SK-N-SH (cell line): ENCODE measurements around the gene BMP8A. TPM values are rescaled to one million over a fixed set of nuclear protein-coding genes. Genes with fewer than 3 reads are reported as not detected.

Experiments used
- CTCF ChIA-PET: fragments of 300-600, 350-600 bp; formaldehyde crosslinking; extraction: SDS; loops from one replicate; lab custom pipeline; 2021; lab: Yijun Ruan, JAX
- POLR2A ChIA-PET: fragments of 350-600 bp; sonication (Branson Sonifier 250); formaldehyde crosslinking; extraction: SDS; loops from one replicate; lab custom pipeline; 2020; ENCODE audit warnings: antibody characterized with exemption, inconsistent platforms; lab: Yijun Ruan, JAX
- DNase-seq: peaks from one replicate; pipeline ENCODE4 v3.0.0; 2012
- H2AFZ ChIP-seq: fragments of 200-600 bp; sonication (generic); 2 replicates; pipeline ENCODE4 v1.8.1; 2016; ENCODE audit warnings: antibody characterized with exemption, mild to moderate bottlenecking, low read depth
- H3F3A ChIP-seq: fragments of 200-600 bp; sonication (generic); replicated peaks from 2 replicates; pipeline ENCODE3; 2016; ENCODE audit warnings: antibody characterized with exemption, mild to moderate bottlenecking; ENCODE audit not compliant: insufficient read depth
- H3K27ac ChIP-seq, 2 experiments: fragments of 200-500 bp in 1 of 2; fragments of 200-600 bp in 1 of 2; sonication (Bioruptor generic) in 1 of 2; sonication (generic), shearing (Covaris generic) in 1 of 2; 2 replicates each; pipeline versions ENCODE4 v1.5.1 to v1.6.1; 2014 to 2016; ENCODE audit warnings: low read depth in 2 of 2, inconsistent platforms in 1 of 2, low read length in 1 of 2, mild to moderate bottlenecking in 1 of 2, mixed read lengths in 1 of 2
- H3K27me3 ChIP-seq: fragments of 200-600 bp; sonication (generic), shearing (Covaris generic); 2 replicates; pipeline ENCODE4 v1.6.1; 2016; ENCODE audit warnings: mixed run types; ENCODE audit not compliant: insufficient read depth
- H3K36me3 ChIP-seq, 2 experiments: fragments of 200-500 bp in 1 of 2; fragments of 200-600 bp in 1 of 2; sonication (Bioruptor generic) in 1 of 2; sonication (generic) in 1 of 2; replicated peaks in 1 of 2; 2 replicates each; pipeline versions ENCODE3 to v1.5.1; 2014 to 2016; ENCODE audit warnings: low read length in 1 of 2, mild to moderate bottlenecking in 1 of 2; ENCODE audit not compliant: insufficient read depth in 2 of 2, control insufficient read depth in 1 of 2
- H3K4me1 ChIP-seq, 2 experiments: fragments of 200-500 bp in 1 of 2; fragments of 200-600 bp in 1 of 2; sonication (Bioruptor generic) in 1 of 2; sonication (generic), shearing (Covaris generic) in 1 of 2; 2 replicates each; pipeline versions ENCODE4 v1.5.1 to v1.6.1; 2014 to 2016; ENCODE audit warnings: low read depth in 1 of 2, low read length in 1 of 2, mixed run types in 1 of 2; ENCODE audit not compliant: insufficient read depth in 2 of 2, control insufficient read depth in 1 of 2
- H3K4me2 ChIP-seq: fragments of 200-600 bp; sonication (generic), shearing (Covaris generic); 2 replicates; pipeline ENCODE4 v1.6.1; 2017; ENCODE audit warnings: mixed run types
- H3K4me3 ChIP-seq, 2 experiments: fragments of 200-500 bp in 1 of 2; fragments of 200-600 bp in 1 of 2; sonication (Bioruptor generic) in 1 of 2; sonication (generic), shearing (Covaris generic) in 1 of 2; 2 replicates each; pipeline versions ENCODE4 v1.5.1 to v1.8.1; 2014 to 2016; ENCODE audit warnings: low read depth in 2 of 2, inconsistent platforms in 1 of 2, low read length in 1 of 2, mild to moderate bottlenecking in 1 of 2, mixed read lengths in 1 of 2, moderate library complexity in 1 of 2
- H3K79me2 ChIP-seq: fragments of 200-600 bp; sonication (generic); 2 replicates; pipeline ENCODE4 v1.8.1; 2017; ENCODE audit warnings: mild to moderate bottlenecking; ENCODE audit not compliant: insufficient read depth
- H3K9ac ChIP-seq: fragments of 200-600 bp; sonication (generic); 2 replicates; pipeline ENCODE4 v1.6.1; 2017; ENCODE audit warnings: mixed run types
- H3K9me2 ChIP-seq: fragments of 200-600 bp; sonication (generic); 2 replicates; pipeline ENCODE4 v1.6.1; 2017; ENCODE audit warnings: mixed run types
- H3K9me3 ChIP-seq: fragments of 200-600 bp; sonication (generic); 2 replicates; pipeline ENCODE4 v1.6.1; 2017; ENCODE audit warnings: mixed run types, mild to moderate bottlenecking, moderate library complexity
- H4K20me1 ChIP-seq: fragments of 200-600 bp; sonication (generic); 2 replicates; pipeline ENCODE4 v1.6.1; 2017; ENCODE audit warnings: mild to moderate bottlenecking, mixed run types; ENCODE audit not compliant: insufficient read depth
- ELF1 ChIP-seq: IDR thresholded peaks from 2 replicates; pipeline ENCODE4 v1.4.0; 2012
- EZH2phosphoT487 ChIP-seq: fragments of 200-600 bp; sonication (generic); IDR thresholded peaks from 2 replicates; pipeline ENCODE4 v1.6.1; 2017; ENCODE audit warnings: low read depth, mixed run types, mild to moderate bottlenecking, antibody characterized with exemption, moderate library complexity, borderline replicate concordance
- FOSL2 ChIP-seq: IDR thresholded peaks from 2 replicates; pipeline ENCODE4 v1.4.0; 2012; ENCODE audit warnings: low read depth, mild to moderate bottlenecking, moderate library complexity, borderline replicate concordance
- FOXJ3 ChIP-seq: sonication (generic); formaldehyde crosslinking; IDR thresholded peaks from 2 replicates; pipeline ENCODE4 v1.5.1; 2020; ENCODE audit warnings: mild to moderate bottlenecking, missing genetic modification reagents
- GATA2 ChIP-seq: sonication (generic); formaldehyde crosslinking; IDR thresholded peaks from 2 replicates; pipeline ENCODE4 v1.5.0; 2020; ENCODE audit warnings: mild to moderate bottlenecking, missing genetic modification reagents
- MXI1 ChIP-seq: IDR thresholded peaks from 2 replicates; pipeline ENCODE4 v1.6.1; 2012; ENCODE audit warnings: mild to moderate bottlenecking, low read depth, low read length, improper control_type of control experiment
- NRF1 ChIP-seq: IDR thresholded peaks from 2 replicates; pipeline ENCODE4 v1.6.1; 2012; ENCODE audit warnings: low read depth, mild to moderate bottlenecking, low read length
- RAD21 ChIP-seq: IDR thresholded peaks from 2 replicates; pipeline ENCODE4 v1.6.1; 2012; ENCODE audit warnings: mild to moderate bottlenecking, low read length
- RXRA ChIP-seq: IDR thresholded peaks from 2 replicates; pipeline ENCODE4 v1.4.0; 2012; ENCODE audit warnings: low read depth, mild to moderate bottlenecking, borderline replicate concordance
- YY1 ChIP-seq: IDR thresholded peaks from 2 replicates; pipeline ENCODE4 v1.4.0; 2012; ENCODE audit warnings: low read depth, mild to moderate bottlenecking
- WGBS: methylation state at CpG from one replicate; pipeline ENCODE4 v1.1.6; 2017; ENCODE audit warnings: low lambda C conversion rate; 5-methylcytosine and 5-hydroxymethylcytosine counted together
- polyA plus RNA-seq, 3 experiments: library from polyadenylated mRNA; depleted of rRNA; stranded (reverse); fragments of >200 nt; gene quantifications; 2 replicates each; pipeline ENCODE4 v1.2.3, GENCODE V29; 2012
- TF ChIP-seq, protein P1 (sequence below): IDR thresholded peaks from 2 replicates; pipeline ENCODE4 v1.6.1; 2012; ENCODE audit warnings: mild to moderate bottlenecking, low read depth, low read length, moderate library complexity
- TF ChIP-seq, protein P2 (sequence below): fragments of 150-350 bp; IDR thresholded peaks from 2 replicates; pipeline ENCODE4 v1.6.1; 2017; ENCODE audit warnings: antibody characterized with exemption, low read length, low read depth, borderline replicate concordance
- TF ChIP-seq, protein P3 (sequence below): IDR thresholded peaks from 2 replicates; pipeline ENCODE4; 2012

The BMP8A gene
- polyA plus RNA-seq, 1 of the 3 experiments (the other 2 are of a cell fraction) = 0.16 TPM

DNA sequence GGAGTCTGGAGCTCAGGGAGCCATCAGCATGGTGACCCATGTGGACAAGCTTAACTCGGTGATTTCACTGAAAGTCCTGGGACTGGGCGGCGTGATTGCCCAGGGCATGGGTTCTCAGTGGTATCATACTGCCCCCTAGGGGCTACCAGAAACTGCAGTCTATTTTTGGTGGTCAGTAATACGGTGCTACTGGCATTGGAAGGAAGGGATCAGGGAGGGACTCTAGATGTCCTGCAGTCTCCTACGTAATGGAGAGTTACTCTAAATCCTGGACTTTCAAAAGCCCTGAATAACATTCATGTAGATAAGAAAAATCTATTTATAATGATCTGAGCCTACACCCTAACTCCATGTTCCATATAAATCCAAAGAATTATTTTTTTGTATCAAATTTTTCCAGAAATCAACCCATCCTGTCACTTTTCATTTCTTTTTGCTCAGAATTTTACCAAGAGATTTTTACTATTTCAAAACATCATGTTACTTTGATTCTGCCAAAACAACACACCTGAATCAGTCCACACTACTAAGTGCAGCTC is 47.9 kb downstream of the BMP8A start (continued):
- TF ChIP-seq, protein P1, sequence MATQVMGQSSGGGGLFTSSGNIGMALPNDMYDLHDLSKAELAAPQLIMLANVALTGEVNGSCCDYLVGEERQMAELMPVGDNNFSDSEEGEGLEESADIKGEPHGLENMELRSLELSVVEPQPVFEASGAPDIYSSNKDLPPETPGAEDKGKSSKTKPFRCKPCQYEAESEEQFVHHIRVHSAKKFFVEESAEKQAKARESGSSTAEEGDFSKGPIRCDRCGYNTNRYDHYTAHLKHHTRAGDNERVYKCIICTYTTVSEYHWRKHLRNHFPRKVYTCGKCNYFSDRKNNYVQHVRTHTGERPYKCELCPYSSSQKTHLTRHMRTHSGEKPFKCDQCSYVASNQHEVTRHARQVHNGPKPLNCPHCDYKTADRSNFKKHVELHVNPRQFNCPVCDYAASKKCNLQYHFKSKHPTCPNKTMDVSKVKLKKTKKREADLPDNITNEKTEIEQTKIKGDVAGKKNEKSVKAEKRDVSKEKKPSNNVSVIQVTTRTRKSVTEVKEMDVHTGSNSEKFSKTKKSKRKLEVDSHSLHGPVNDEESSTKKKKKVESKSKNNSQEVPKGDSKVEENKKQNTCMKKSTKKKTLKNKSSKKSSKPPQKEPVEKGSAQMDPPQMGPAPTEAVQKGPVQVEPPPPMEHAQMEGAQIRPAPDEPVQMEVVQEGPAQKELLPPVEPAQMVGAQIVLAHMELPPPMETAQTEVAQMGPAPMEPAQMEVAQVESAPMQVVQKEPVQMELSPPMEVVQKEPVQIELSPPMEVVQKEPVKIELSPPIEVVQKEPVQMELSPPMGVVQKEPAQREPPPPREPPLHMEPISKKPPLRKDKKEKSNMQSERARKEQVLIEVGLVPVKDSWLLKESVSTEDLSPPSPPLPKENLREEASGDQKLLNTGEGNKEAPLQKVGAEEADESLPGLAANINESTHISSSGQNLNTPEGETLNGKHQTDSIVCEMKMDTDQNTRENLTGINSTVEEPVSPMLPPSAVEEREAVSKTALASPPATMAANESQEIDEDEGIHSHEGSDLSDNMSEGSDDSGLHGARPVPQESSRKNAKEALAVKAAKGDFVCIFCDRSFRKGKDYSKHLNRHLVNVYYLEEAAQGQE = no peak
- TF ChIP-seq, protein P2, sequence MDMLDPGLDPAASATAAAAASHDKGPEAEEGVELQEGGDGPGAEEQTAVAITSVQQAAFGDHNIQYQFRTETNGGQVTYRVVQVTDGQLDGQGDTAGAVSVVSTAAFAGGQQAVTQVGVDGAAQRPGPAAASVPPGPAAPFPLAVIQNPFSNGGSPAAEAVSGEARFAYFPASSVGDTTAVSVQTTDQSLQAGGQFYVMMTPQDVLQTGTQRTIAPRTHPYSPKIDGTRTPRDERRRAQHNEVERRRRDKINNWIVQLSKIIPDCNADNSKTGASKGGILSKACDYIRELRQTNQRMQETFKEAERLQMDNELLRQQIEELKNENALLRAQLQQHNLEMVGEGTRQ = no peak

DNA sequence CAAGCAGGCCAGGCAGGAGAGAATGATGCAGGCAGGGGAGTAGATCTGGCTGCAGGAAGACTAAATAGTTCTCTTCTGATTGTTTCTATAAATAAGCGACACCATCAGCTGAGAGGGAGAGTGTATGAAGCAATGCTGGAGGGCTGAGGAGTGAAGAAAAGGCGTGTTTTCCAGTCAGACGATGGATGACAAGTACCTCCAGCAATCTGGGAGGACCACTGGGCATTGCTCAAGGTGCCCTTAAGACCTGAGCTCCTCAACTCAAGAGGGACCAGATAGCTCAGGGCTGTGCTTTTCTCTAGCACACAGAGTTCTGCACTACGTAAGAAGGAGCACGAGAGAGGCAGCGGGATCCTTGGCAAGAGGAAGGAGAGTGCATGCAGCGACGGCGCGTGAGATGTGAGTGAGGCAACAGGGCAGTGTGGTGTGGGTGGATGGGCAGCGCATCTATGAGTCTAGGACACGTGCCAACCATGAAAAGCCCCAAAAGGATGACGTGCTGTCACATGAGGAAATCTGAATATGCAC is 49.1 kb downstream of the BMP8A start:
- Histone ChIP-seq H3K27me3 (no peaks in the 10 kb centered on the region), H3K4me2 (no peak overlapping the region), H3K9me2 (no peaks in the 10 kb centered on the region), H3K4me3 (no peak overlapping the region), H3K9me3 (no peaks in the 10 kb centered on the region), H3K4me1 (no peaks in the 10 kb centered on the region; a peak in 1 of 4 replicates), H3K9ac (no peak overlapping the region), H3F3A (peaks cover 7% of the 10 kb centered on the region), H3K79me2 (no peaks in the 10 kb centered on the region)
- 94% methylated on average over 13 of the region's 13 CpGs for WGBS
- DNase-seq = no peak
- no peak for TF ChIP-seq GATA2
- no peak for TF ChIP-seq ELF1
- no peak for TF ChIP-seq FOSL2
- no peak for TF ChIP-seq FOXJ3 (CRISPR knock-in tag)
- TF ChIP-seq, protein P3, sequence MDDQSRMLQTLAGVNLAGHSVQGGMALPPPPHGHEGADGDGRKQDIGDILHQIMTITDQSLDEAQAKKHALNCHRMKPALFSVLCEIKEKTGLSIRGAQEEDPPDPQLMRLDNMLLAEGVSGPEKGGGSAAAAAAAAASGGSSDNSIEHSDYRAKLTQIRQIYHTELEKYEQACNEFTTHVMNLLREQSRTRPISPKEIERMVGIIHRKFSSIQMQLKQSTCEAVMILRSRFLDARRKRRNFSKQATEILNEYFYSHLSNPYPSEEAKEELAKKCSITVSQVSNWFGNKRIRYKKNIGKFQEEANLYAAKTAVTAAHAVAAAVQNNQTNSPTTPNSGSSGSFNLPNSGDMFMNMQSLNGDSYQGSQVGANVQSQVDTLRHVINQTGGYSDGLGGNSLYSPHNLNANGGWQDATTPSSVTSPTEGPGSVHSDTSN = no peak
- TF ChIP-seq YY1 = no peak
- TF ChIP-seq RAD21 = no peak
- TF ChIP-seq RXRA = no peak
- no peak for TF ChIP-seq EZH2phosphoT487
- TF ChIP-seq MXI1 = no peak
- TF ChIP-seq NRF1 = no peak
- TF ChIP-seq, all 33 proteins: peak for 0
- H2AFZ ChIP-seq = no peak overlapping the region
- POLR2A ChIA-PET = no interaction called here
- no peak overlapping the region for H3K27ac ChIP-seq
- peaks cover 4 to 7% of the 10 kb centered on the region in 2 experiments for H3K36me3 ChIP-seq
- H4K20me1 ChIP-seq = no peaks in the 10 kb centered on the region
- CTCF ChIA-PET = interaction anchor here (1.0 to 5.6 kb wide), 8 partner anchors 11 to 442 kb away, joined by 3 to 33 read pairs (median 9); no protein-coding TSS in a partner anchor
